ENCODE measurements around the gene RPL35.
"Not testable (repeated sequence)": the region's sequence is repeated elsewhere in the genome, so short reads cannot be mapped to it uniquely, and the experiment has no call there.

The RPL35 gene

DNA sequence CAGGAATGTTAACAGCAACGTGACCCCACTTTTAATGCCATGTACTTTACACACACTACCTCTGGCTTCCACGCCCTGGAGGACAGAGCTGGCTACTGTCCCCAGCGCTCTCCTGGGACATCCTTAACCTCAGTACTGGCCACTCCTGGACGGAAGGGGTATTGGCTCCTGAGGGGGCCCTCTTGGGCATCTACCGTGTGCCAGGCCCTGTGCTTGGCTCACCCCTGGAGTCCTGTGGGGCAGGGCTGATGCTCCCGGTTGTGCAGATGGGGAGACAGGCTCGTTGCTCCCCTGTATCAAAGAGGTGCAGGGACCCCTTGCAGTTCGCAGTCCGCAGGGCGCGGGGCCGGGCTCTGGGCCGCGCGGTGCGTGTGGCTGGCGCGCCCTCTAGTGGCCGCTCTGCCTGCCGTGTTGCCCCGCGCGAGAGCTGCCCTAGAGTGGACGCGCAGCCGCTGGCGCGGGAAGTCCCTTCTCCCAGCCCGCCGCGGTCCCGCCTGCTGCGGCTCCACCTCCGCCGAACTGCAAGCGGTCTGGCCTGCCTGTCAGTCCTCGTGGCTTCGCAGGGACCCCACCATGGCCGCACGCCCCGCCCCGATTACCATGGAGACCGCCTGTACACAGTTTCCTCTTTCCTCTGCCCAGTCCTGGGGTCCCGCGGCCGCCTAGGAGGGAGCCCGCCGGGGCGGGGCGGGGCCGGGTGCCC is 8.8 kb downstream of the RPL35 start, which contains the start of gene WDR38:
WDR38 (plus strand) TSS at position 632 of the 703 bp plus-strand sequence. CDS start 72 bp downstream, outside the sequence.
- DNase-seq (ENCODE audit: low read depth), result peak; percentile 52

DNA sequence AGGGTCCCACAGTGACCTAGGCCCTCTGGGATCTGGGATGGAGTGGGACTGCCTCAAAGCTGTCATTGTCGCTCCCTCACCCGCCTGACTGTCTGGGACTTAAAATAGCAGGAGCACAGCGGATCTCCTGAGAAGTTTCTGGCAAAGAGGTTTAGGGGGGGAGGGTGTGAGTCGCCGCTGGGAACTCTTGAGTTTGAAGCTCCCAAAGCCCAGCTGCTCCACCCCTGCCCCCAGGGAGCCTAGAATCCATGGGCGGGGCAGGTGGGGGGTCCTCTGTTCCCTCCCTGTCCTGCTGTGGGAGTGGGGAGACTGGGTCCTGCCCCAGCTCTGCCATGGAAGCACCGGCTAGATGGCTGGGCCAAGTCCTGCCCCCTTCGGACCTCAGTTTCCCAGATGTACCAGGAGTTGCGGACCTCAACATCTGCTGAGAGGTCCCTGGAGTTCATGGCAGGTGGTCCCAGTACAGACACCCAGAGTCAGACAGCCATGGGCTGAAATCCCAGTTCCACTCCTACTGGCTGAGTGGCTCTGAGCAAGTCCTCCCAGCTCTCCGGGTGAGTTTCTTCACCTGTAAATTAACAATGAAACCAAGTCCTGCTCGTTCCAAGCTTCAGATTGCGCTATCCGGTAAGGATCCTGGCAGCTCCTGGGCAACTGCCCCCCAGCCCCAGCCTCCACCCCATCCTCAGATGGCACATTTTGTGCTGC is 9.5 kb downstream of the RPL35 start:
- DNase-seq (ENCODE audit: low read depth), result no peak

DNA sequence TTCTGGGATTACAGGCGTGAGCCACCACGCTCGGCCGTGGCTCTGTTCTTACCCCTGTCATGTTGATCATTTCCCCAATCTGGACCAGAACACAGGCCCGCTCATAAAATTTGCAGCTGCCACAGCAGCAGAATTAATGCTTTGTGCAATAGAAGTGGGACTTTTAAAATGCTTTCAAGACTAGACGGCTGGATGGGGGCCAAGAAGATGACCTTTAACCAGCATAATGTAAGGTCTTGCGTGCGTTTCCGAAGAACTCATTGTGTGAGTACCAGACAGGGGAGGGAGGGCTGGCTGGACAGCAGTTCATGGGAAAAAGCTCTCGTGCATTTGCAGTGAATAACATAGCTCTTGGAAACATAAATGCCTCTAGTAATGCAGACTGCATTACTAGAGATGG is 12.0 kb downstream of the RPL35 start:
- no peak for DNase-seq (ENCODE audit: low read depth)

DNA sequence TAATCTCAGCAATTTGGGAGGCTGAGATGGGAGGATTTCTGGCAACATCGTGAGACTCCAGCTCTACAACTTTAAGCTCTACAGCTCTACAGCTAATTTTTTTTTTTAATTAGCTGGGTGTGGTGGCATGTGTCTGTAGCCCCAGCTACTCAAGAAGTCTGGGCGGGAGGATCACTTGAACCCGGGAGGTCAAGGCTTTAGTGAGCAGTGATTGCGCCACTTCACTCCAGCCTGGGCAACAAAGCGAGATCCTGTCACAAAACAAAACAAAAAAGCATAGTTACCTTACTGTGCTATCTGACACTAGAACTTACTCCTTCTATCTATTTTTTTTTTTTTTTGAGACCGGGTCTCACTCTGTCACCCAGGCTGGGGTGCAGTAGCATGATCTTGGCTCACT is 14.8 kb downstream of the RPL35 start:
- no peak for DNase-seq (ENCODE audit: low read depth)

DNA sequence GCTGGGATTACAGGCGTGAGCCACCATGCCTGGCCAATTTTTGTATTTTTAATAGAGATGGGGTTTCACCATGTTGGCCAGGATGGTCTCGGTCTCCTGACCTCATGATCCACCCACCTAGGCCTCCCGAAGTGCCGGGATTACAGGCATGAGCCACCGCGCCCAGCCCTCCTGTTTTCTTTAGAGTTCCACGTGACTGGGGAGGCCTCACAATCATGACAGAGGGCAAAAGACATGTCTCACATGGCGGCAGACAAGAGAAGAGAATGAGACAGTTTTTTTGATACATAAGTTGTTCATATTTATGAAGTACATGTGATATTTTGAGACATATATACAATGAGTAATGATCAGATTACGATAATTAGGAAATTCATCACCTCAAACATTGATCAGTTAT is 15.3 kb downstream of the RPL35 start:
- not testable (repeated sequence) for DNase-seq (ENCODE audit: low read depth)

DNA sequence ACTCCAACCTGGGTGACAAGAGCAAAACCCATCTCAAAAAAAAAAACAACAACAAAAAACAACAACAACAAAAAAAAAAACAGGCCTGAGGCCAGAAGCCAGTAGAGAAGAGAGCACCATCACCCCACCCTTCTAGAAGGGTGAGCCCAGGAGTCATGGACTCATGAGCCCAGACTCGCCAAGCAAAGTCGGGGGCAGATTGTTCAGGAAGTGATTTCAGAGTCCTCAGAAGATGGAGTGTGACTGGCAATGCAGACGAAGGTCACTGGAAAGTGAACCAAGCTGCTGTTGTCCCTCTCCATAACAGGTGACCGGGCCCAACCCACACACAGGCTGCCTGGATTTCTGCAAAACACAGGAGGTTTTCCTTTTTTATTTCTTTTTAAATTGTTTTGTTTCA is 17.5 kb downstream of the RPL35 start:
- DNase-seq (ENCODE audit: low read depth), result no peak

DNA sequence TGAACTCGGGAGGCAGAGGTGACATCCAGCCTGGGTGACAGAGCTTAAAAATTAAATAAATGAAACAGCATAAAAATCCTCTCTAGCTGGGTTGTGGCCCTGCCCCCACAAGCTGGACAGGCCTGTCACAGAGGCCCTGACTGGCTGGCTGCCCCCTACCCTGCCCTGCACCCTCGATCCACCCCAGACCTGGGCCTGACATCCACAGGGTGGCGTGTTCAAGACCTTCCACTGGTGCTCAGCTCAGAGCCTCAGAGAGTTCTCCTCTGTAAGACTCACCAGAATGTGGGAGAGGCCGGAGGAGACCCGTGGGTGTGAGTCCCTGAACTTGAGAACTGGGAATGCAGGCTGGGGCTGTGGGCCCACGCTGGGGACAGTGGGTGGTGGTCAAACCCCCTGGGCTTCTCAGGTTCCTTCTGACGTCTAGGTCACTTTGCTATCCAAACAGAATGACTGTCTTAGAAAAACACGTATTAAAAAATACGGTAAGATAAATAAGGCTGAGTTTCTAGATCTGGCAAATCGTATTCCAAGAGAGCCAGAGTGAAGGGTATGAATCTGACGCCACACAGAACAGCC is 18.2 kb downstream of the RPL35 start:
- DNase-seq (ENCODE audit: low read depth), result no peak

DNA sequence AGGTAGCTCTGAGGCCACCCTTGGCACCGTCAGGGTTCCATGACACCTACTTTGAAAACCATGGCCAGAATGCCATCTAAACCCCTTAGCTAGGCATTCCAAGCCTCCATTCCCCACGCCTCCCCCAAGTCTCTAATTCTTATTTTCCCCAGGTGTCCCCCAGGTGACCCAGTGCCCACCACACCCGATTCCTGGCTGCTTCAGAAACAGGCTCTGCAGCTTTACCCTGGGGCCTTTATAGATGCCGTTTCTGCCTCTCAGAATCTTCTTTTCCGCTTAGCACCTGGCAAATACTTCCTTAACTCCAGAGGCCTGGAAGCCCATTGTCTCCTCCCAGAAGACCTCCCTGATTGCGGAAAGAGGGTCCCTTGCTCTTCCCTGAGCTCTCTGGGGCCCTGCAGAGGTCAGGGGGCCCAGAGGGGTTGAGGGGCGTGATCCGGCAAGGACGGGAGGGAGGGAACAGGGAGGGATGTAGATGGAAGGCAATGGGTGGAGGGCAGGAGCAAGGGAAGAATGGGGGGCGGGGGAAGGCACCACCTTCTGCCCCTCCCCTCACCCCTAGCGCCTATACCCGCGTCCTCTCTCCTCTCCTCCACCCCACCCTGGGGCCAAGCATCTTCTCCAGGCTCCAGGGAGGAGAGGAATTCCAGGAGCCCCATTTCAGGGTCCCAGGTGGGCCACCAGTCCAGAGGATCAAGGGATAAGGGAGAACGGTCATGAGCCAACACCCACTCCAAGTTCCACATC is 20.5 kb downstream of the RPL35 start:
- no peak for DNase-seq (ENCODE audit: low read depth)

DNA sequence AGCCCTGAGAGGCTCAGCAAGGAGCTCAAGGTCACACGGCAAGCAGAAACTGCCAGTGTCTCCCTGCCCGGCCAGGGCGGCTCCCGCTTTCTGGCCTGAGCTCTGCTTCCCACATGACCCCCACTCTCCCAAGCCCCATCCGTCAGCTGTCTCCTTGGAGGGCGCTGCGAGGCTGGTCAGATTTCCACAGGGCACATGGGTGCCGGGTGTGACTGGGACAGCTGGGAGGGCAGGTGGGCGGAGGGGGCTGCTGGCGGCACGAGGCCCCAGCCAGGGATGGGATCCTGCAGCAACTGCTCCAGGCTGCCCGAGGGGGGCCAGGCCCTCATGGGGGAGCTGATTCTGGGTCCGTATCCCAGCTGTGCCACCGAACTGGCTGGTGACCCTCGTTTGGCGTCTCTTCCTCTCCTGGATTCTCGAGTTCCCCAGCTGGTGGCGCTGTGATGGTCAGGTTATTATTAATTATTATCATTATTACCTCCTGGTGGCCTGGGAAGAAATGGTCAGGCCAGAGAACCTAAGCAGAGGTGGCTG is 21.4 kb downstream of the RPL35 start:
- DNase-seq (ENCODE audit: low read depth), result no peak

DNA sequence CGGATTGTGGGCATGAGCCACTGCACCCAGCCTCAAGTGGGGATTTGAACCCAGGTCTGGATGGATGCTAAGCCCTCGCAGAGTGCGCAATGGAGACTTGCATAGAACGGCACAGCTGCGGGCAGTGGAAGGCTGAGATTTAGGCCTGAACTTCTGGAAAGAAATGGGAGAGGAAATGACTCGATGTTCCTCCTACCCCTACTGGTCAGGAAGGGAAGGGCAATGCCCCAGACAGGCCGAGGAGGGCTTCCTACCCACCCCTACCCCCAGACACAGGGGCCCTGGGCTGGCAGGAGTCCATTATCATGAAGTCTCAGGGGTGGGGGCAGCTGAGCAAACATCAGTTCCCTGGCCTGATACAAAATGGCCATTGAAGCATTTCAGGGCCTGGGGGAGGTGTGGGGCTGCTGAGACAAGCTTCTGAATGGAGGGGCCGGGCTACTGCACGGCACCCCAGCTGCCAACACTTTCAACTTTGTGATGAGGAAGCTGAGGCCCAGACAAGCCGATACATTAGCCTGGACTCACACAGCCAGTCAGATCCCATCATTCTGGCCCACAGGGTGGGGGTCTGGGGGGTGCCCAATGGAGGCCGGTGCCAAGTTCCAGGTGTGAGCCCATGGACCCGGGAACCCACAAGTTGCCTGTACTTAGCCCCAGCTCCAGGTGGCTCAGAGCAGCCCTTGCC is 22.0 kb downstream of the RPL35 start:
- no peak for DNase-seq (ENCODE audit: low read depth)

DNA sequence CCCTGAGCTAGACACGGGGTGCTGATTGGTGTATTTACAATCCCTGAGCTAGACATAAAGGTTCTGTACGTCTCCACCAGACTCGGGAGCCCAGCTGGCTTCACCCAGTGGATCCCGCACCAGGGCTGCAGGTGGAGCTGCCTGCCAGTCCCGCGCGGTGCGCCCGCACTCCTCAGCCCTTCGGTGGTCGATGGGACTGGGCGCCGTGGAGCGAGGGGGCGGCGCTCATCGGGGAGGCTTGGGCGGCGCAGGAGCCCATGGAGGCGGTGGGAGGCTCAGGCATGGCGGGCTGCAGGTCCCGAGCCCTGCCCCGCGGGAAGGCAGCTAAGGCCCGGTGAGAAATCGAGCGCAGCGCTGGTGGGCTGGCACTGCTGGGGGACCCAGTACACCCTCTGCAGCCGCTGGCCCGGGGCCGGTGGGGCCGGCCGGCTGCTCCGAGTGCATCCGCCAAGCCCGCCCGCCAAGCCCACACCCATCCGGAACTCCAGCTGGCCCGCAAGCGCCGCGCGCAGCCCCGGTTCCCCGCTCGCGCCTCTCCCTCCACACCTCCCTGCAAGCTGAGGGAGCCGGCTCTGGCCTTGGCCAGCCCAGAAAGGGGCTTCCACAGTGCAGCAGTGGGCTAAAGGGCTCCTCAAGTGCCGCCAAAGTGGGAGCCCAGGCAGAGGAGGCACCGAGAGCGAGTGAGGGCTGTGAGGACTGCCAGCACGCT is 23.0 kb downstream of the RPL35 start:
- DNase-seq (ENCODE audit: low read depth), result not testable (repeated sequence)

DNA sequence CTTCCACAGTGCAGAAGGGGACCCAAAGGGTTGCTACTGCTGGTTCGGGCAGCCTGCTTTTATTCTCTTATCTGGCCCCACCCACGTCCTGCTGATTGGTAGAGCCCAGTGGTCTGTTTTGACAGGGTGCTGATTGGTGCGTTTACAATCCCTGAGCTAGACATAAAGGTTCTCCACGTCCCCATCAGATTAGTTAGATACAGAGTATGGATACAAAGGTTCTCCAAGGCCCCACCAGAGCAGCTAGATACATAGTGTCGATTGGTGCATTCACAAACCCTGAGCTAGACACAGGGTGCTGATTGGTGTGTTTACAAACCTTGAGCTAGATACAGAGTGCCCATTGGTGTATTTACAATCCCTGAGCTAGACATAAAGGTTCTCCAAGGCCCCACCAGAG is 23.6 kb downstream of the RPL35 start:
- not testable (repeated sequence) for DNase-seq (ENCODE audit: low read depth)

DNA sequence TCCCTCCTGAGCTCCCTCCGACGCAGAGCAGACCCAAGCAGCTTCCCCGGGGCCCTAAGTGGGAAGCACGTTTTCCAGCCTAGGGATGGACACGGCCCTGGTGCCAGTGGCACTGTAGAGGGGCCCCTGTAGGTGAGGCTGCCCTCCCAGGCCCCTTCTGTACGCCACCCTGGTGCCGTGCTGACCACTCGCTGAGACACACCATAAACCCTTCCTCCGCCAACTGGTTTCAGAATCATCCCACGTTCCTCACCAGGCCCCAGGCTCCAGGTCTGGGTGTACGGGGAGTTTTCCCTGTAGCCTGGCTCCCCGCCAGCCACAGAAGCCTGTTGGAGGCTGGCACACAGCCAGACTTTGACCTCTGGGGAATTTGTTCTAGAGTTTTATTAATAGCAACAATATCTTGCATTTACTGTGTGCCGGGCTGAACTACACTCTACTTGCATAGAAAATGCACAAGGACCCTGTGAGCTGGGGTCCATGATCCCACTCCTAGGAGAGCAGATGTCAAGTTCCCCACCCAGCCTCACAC is 26.7 kb downstream of the RPL35 start:
- peak; percentile 61 for DNase-seq (ENCODE audit: low read depth)

DNA sequence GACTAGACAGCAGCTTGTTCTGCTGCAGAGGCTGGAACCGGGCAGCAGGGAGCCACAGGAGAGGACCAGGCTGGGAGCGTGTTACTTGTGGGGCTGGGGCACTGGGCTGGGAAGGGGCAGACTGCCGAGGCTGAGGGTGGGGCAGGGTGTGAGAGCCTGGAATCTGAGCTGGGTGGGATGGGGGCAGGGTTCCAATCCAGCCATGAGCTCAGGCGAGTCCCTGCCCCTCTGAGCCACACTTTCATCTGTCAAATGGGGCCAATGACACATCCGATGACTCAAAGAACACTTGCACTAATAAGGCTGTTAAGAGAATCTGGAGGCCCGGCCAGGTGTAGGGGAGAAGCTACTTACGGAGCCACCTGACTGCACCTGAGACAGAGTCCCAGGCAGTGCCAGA is 27.2 kb downstream of the RPL35 start:
- DNase-seq (ENCODE audit: low read depth), result no peak

DNA sequence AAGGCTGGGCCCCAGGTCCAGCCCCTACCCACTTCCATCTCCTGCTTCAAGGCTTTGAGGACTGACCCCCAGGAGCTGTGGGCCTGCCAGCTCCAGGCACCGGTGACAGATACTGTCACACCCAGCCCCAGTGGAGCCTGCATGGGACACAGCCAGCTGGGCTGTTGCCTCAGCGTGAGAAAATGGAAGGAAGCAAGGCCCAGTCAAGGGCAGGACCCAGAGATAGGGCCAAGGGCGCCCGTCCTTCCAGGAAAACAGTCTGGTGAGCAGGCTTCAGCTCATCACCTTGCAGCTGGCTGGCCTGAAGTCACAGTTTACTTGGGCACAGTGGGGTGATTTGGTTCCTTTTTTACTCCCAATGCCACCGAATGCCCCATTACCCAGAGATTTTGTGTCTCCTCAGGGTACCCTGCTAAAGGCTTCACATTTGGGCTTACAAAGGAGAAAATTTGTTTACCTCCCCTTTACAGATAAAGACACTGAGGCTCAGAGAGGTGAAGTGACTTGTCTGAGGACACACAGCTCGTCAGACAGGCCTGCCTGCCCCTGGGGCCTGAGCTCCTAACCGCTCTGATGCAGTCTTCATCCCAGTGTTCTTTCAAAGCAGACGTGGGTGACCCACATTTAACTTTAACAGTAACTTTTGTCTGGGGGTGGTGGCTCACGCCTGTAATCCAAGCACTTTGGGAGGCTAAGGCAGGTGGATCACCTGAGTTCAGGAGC is 30.0 kb downstream of the RPL35 start:
- no peak for DNase-seq (ENCODE audit: low read depth)

DNA sequence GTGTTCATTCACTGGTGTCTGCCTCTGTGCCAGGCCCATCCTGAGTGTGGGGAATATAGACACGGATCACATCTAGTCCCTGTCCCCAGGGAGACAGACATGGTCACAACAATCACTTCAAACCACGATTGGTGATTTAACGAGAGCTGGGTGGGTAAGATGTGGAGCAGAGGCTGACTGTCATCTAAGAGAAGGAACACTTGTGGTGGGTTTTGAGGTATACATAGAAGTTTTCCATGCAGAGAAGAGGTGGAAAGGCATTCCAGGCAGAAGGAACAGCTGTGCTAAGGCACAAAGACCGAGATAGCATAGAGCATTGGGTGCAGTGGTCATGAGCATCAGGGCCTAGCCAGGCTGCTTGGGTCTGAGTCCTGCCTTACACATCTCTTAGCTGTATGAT is 31.2 kb downstream of the RPL35 start:
- no peak for DNase-seq (ENCODE audit: low read depth)

DNA sequence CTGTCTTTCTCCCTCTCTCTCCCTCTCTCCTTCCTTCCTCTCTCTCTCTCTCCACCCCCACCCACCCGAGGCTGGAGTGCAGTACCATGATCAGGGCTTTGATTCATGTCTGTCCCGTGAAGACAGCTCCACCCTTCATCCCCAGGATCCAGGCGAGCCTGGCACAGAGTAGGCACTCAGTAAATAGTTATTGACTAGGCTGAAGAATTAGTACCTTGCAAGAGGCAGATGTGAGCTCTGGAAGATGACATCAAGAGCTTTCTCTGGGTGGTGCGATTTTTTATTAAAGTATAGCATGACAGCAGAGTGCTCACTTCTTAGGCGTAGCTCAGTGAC is 32.5 kb downstream of the RPL35 start:
- DNase-seq (ENCODE audit: low read depth), result no peak

DNA sequence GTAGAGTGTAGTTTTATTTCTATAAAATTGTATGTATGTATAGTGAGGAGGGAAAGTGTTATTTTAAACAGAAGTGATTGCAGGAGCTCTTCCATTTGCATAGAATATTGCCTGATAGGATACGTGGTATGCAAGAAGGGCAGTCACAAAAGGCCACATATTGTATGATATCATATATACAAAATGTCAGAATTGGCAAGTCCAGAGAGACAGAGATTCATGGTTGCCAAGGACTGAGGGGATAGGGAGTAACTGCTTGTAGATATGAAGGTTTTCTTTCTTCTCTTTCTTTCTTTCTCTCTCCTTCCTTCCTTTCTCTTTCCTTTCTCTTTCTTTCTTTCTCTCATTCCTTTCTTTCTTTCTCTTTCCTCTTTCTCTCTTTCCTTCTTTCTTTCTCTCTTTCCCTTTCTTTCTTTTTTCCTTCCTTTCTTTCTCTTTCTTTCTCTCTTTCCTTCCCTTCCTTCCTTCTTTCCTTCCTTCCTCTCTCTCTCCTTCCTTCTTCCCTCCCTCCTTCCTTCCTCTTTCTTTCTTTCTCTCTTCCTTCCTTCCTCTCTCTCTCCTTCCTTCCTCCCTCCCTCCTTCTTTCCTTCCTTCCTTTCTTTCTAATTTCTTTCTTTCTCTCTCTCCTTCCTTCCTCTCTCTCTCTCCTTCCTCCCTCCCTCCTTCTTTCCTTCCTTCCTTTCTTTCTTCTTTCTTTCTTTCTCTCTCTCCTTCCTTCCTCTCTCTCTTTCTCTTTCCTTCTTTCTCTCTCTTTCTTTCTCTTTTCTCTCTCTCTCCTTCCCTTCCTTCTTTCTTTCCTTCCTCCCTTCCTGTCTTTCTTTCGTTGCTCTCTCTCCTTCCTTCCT is 33.0 kb downstream of the RPL35 start:
- DNase-seq (ENCODE audit: low read depth), result no peak

Data from fibroblast of the conjunctiva (primary cell).